ENCODE results near the gene GFRA3. TPM values are rescaled to one million over a fixed set of nuclear protein-coding genes. Genes with fewer than 3 reads are reported as not detected.
A peak's percentile ranks its signal among the peaks of the same experiment; 100 is the strongest.

GFRA3 gene
- total RNA-seq, 1 experiment from 2014 or later = 1.6 TPM

DNA sequence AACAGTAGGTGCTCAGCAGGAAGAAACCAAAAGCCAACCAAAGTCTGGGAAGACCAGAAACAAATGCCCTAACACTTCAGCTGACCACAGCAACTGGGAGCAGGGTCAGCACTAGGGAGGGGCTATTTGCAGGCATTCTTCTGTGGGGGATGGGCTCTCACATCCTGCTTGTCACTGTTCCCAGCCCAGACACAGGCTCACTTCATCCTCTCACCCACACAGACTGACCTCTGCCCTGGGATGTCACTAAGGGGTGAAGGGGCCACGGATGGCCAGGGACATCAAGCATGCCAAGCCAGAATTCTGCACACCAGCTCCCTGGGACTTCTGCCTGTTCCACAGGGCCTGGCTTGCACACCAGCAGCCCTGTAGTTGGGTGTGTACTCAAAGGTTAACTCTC lies 28.7 kb downstream of the GFRA3 start:
- Histone ChIP-seq H3K56ac (ENCODE audit: insufficient read length, low read depth, low read length) (no peak overlapping the region), H3K18ac (ENCODE audit: insufficient read length, low read depth, low read length) (no peak overlapping the region), H3K79me1 (ENCODE audit: insufficient read depth, low read depth, low read length, poor library complexity, severe bottlenecking) (no peaks in the 10 kb centered on the region), H2AFZ (ENCODE audit: low read length) (no peak overlapping the region), H3K9me3 (ENCODE audit: control insufficient read depth, low read depth, low read length) (no peaks in the 10 kb centered on the region), H2BK5ac (ENCODE audit: insufficient read length, low read length) (no peak overlapping the region), H4K91ac (ENCODE audit: insufficient read length, low read depth, low read length) (no peak overlapping the region), H3K27me3 (ENCODE audit: insufficient read depth, low read length) (peaks cover 11% of the 10 kb centered on the region), H2BK15ac (ENCODE audit: low read depth, low read length) (no peak overlapping the region), H3K9ac (ENCODE audit: extremely low read depth, insufficient read length, low read length) (no peak overlapping the region), H3K23me2 (ENCODE audit: insufficient read length, low read depth, low read length, poor library complexity, severe bottlenecking) (peaks cover 3% of the 10 kb centered on the region), H3K79me2 (ENCODE audit: insufficient read depth, low read length) (no peaks in the 10 kb centered on the region), H2BK20ac (ENCODE audit: low read depth, low read length, poor library complexity, severe bottlenecking) (no peak overlapping the region), H3T11ph (ENCODE audit: low read length) (no peak overlapping the region), H2BK12ac (ENCODE audit: insufficient read length, low read depth, low read length) (no peak overlapping the region), H3K23ac (ENCODE audit: insufficient read length, low read depth, low read length) (no peak overlapping the region), H4K8ac (replicated peaks; ENCODE audit: insufficient read length, low read depth, low read length) (no peak overlapping the region), H3K4ac (ENCODE audit: low read depth, low read length) (no peak overlapping the region), H3K4me1 (ENCODE audit: insufficient read depth, low read length) (no peaks in the 10 kb centered on the region; the same call in 1 of the 2 replicates), H4K20me1 (ENCODE audit: control insufficient read depth, insufficient read depth, insufficient read length) (no peaks in the 10 kb centered on the region), H3K14ac (ENCODE audit: insufficient read depth, low read length) (no peak overlapping the region; the same call in 1 of the 2 replicates), H3K4me2 (ENCODE audit: insufficient read depth, insufficient read length, low read length) (no peak overlapping the region), H3K27ac (ENCODE audit: insufficient read length, low read depth, low read length) (no peak overlapping the region), H2AK5ac (ENCODE audit: insufficient read length, low read length) (no peak overlapping the region), H2BK120ac (ENCODE audit: low read depth, low read length, poor library complexity, severe bottlenecking) (no peak overlapping the region), H4K5ac (ENCODE audit: insufficient read length, low read depth, low read length) (no peak overlapping the region)
- no CpG with 5 or more reads among the region's 1 CpG for WGBS (ENCODE audit: extremely low coverage, insufficient read length, low lambda C conversion rate)
- H3K36me3 Mint-ChIP-seq (ENCODE audit: insufficient read depth in 1 of 3, low read depth in 3 of 3) = no peaks in the 10 kb centered on the region
- H3K4me1 Mint-ChIP-seq = peaks cover 19 to 31% of the 10 kb centered on the region in 2 experiments
- peak; percentile 62 for DNase-seq
- H3K9me3 Mint-ChIP-seq = no peaks in the 10 kb centered on the region
- no peak for TF ChIP-seq CTCF (conservative IDR thresholded peaks at IDR 0.05)
- H3K27me3 Mint-ChIP-seq (ENCODE audit: low read depth) = peaks cover 35% of the 10 kb centered on the region
- H3K27ac Mint-ChIP-seq = no peak overlapping the region
- H3K4me3 Mint-ChIP-seq = no peak overlapping the region
